CD1c-positive myeloid dendritic cell (primary cell): ENCODE measurements around the gene PWP1.

ENCODE experiments used
- DNase-seq: peaks from one replicate; pipeline ENCODE4 v3.0.0-alpha.2; 2016; ENCODE audit errors: extremely low spot score

PWP1 gene

DNA sequence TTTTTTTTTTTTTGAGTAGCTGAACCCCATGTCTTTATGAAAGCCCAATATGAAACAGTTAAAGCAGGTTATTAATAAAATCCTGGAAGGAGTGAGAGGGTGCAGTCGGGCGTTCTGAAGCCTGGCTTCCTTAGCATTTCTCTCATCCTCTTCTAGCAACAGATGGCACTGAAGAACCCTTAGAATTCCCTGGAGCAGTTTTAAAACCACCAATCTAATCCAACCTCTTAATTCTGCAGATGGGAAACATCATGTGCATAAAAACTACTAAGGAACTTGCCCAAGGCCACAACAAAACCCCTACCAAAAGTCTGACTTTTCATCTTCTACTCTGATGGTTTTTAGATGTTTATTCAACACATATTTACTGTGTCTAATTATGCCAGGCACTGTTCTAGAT lies 50.2 kb downstream of the PWP1 start:
- DNase-seq = no peak

DNA sequence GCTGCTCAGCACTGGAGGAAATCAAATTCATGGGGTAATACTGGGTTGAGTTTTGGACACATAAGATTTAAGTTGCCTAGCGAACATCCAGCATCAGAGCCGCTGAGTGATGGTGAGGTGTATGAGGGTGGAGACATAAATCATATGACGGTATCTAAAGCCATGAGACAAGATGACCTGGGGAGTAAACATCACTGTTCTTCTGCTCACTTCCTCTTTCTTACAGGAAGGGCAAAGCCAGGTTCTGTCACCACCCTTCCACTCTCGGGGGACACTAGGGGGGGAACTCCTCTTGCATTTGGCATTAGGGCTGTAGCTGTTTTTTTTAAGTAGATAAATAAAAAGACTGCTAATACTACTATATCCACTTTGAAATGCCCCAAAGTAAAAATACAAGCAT lies 51.3 kb downstream of the PWP1 start:
- peak; percentile 36 for DNase-seq

DNA sequence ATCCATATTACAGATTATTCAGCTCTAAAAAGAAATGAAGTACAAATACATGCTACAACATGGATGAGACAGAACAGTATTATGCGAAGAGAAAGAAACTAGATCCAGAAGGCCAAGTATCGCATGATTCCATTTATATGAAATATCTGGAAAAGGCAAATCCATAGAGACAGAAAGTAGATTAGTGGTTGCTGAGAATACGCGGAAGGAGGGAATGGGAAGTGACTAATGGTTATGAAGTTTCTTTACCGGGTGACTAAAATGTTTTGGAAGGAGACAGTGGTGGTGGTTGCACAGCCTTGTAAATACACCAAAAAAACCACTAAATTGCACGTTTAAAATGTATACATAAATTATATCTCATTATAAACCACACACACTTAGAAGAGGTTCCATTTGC lies 62.9 kb downstream of the PWP1 start:
- no peak for DNase-seq

DNA sequence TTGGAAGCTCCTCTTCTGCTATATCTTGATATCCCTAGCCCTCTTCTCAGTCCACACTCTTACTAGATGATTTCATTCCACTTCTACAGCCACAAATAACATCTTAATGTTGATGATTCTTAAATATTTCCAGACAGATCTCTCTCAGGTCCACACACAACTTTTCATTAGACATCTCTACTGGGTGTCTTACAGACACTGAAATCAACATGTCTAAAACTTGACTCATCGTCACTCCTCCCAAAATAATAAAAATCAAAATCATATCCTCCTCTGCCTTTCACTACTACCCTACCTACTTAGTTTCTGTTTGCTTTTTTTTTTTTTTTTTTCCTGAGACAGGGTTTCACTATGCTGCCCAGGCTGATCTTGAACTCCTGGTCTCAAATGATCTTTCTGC lies 63.5 kb downstream of the PWP1 start:
- no peak for DNase-seq

DNA sequence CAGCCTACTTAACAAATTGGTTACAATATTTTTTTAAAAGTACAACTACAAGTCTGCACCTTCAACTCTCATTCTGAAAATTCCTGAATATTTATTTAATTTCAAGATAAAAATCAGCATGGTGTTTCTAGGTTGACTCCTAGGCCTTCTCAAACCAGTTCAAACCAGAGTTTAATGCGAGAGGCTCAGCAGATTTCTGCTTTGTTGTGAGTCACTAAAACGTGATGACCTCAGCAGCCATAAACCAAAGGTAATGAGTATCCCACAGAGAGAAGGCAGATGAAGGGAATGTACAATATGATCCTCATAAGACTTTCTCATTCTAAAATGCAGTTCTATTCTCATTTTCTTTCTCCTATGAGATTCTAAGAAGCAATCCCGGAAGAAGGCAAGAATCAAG lies 73.8 kb downstream of the PWP1 start:
- peak; percentile 43 for DNase-seq

DNA sequence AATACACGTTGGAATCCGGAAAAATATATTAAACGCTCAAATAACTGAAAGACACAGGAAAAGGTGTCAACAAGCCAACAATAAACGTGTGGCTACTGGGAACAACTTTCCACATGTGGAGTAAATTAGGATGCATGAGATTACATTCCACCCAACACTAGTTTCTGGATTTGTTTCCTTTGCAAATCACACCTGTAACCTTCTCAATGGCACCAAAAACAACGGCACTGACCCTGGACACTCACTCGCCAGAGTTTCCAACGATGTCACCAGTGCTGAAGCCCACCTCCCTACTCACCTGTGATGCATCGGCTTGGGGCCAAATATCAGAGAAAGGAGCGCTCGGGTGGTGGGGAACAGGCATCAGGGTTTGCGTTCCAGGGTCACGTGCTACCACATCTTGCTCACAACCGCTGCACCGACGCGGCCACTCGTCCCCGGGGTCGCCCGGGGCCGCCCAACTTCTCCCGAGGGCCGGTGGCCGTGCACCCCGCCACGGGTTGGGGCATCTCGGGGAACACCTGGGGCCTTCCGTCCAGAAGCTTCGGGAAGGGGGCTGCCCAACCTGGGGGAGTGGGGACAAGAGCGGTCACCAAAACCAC lies 74.7 kb downstream of the PWP1 start:
- peak; percentile 12 for DNase-seq

DNA sequence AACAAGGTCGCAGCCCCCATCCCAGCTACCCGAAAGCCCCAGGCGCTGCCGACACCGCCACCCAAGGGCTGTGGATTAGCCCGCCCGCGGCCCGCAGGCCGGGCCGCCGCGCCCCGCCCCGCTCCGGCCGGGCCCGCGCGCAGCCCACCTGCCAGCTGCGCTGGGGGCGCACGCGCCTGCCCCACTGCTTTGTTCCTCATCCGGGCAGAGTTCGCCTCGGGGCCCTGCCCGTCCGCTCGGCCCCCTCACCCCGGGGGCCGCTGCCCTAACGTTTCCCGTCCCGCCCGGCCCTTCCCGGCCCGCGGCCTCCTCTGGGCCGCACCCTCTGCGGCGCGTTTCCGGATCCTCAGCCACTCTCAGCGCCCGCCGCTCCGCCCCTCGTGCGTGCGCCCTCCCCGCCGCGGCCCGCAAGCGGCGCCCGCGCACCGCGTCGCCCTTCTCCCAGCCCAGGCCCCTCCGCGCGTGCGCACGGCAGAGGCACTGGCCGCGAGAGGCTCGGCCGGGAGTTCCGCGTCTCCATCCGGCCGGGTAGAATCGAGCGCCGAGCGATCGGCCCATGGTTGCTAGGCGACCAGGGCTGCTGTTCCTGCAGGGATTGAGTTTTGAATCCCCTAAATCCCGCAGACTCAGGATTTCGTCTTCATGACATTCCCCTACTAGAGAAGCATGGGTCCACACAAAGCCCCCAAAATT lies 75.4 kb downstream of the PWP1 start, which contains the start of gene PRDM4:
Gene PRDM4 (minus strand): TSS at position 329 of the 693 bp plus-strand sequence. CDS start 622 bp downstream, outside the sequence.
- DNase-seq = peak; percentile 98

DNA sequence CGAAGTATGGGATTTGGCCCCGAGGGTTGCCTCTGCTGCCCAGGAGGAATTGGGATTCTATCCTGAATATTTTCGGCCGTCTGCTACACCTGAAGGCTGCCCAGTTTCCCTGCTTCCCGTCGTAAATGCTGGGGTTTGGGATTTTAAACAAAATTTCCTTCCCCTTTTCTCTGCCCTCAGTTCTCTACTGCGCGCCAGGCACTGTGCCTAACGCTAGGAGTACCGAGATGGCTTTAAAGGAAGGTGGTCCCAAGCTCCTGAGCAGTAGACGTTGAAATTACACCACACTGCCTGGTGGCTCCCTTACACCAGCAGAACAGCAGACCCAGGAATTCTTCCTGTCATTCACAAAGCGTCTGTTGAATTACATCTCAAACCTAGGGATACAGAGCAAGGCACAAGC lies 75.9 kb downstream of the PWP1 start:
- DNase-seq = no peak
